Activated naive CD4-positive, alpha-beta T cell treated with anti-CD3 and anti-CD28 coated beads, Interleukin-2, amount 50 U/mL, for 16 hours (primary cell): Measurements from ENCODE around the gene QSOX1.

ENCODE experiments used
- DNase-seq: peaks from one replicate; pipeline ENCODE4 v3.0.0-alpha.2; 2020

The QSOX1 gene

DNA sequence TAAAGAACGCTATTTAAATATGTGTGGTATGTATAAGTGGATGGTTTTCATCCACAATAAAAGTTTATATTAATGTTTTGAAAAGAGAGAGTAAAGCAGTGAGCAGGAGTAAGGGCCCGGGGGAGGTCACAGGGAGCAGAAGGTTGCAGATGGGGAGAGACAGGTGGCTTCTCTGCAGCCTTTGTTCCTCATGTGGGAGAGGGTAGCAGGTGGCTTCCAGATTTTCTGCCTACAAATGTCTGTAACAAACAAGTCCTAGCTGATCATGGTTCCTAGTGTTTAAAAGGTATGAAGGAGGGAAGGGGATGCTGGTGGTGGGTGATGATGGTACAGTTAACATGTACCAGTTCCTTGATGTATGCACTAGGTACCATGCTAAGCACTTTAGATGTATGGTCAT lies 18.8 kb downstream of the QSOX1 start:
- DNase-seq: no peak

DNA sequence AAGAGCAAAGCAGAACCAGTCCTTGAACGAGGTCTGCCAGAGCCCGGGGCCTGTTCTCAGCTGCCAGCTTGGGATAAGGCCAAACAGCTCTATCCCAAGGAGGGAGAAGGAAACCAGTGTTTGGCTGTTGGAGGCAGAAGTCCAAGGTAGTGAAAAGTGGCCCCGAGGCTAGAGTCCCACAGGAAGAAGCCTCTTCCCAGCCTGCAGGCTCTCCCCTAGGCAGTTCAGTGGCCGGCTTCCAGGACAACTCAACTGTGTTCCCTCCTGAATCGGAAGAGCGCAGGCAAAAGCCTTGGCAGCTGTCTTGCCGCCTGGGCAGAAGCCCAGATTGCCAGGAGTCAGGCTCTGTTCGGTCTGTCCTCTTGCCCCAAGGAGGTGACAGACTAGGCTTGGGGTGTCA lies 19.3 kb downstream of the QSOX1 start:
- DNase-seq: no peak

DNA sequence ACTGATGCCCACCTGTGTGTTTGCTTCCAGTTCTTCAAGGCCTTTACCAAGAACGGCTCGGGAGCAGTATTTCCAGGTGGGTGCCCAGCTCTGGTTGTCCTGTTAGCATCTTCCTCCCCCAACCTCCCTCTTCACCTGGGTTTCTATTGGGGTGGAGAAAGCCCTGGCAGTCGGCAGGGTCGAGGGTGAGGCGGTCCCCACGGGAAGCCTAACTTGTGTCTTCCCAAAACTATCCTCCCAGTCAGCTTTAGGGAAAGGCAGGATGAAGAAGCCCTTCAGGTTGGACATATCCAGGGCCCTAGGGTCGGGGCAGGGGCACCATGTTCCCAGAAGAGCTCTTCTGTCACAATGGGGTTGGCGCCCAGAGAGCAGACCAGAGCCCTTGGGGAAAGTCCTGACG lies 20.6 kb downstream of the QSOX1 start:
- DNase-seq: no peak

GRCh38 chr1:180175806-180176205 lies 21.1 kb downstream of the QSOX1 start:
- DNase-seq: no peak

GRCh38 chr1:180176965-180177364 lies 22.3 kb downstream of the QSOX1 start:
- no peak for DNase-seq

DNA sequence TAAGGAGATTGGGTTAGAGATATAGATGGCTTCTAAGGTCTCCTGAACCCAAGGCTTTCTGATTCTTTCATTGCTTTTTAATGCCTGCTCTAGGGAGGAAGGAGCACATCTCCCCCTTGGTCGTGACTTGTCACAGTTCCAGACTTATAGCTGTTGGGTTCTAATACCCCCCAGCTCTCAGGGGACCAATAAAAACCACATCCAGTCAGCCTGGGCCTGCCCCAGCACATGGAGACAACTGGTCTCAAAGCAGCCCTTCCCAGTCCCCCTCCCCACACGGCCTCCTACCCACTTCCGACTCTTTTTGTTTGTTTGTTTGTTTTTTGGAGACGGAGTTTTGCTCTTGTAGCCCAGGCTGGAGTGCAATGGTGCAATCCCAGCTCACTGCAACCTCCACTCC lies 23.3 kb downstream of the QSOX1 start:
- no peak for DNase-seq

DNA sequence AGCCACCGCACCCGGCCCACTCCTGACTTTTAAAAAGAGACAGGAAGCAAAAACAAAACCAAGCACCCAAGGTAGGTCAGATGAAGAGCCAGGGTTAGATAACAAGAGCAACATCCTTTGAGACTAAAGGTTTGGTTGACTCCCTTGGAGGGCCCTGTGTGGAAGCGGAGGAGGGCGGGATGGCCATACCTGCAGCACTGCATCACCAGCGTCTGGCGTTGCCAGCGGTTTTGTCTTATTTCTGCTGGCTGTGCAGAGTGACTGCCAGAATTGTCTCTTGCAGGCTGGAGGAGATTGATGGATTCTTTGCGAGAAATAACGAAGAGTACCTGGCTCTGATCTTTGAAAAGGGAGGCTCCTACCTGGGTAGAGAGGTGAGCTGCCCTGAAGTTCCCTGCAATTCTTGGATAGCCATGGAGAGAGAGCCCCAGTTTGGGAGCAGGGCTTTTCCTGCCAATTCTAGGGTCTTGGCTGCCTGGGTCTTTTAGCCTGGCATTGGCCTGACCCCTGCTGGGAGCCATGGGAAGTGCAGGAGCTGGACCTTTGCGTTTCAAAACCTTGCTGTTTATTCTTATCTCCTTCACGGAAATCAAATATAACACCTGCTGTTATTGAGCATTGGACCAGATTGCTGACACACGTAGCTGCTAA lies 24.0 kb downstream of the QSOX1 start:
- peak; percentile 64 for DNase-seq

- DNase-seq: no peak
Measured at GRCh38 chr1:180179162-180179957, 24.7 kb downstream of the QSOX1 start.

- DNase-seq: no peak
Measured at GRCh38 chr1:180181048-180181447, 26.4 kb downstream of the QSOX1 start.

DNA sequence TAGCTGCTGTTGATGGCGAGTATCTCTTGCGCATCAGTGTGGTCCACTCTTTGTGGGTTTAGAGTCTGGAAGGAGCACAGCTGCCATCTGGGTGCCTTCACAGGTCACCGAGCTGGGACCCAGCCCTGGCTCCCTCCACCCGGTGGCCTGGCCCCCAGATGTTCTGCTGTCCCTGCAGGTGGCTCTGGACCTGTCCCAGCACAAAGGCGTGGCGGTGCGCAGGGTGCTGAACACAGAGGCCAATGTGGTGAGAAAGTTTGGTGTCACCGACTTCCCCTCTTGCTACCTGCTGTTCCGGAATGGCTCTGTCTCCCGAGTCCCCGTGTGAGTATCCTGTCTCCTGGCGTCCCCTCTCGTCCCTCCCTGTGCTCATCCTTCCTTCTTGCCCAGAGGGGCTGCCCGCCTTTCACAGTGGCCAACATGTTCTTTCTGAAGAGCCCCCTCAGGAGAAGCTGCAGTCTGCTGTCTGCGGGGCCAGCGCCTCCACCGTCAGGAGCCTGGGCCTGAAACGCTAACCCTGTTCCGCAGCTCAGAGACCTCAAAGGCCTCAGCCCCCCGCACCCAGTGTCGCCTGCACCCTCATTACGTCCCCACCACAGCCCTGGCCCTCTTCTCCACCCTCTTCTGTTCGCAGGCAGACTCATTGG lies 27.4 kb downstream of the QSOX1 start:
- no peak for DNase-seq

GRCh38 chr1:180182643-180183311 lies 28.1 kb downstream of the QSOX1 start:
- no peak for DNase-seq

DNA sequence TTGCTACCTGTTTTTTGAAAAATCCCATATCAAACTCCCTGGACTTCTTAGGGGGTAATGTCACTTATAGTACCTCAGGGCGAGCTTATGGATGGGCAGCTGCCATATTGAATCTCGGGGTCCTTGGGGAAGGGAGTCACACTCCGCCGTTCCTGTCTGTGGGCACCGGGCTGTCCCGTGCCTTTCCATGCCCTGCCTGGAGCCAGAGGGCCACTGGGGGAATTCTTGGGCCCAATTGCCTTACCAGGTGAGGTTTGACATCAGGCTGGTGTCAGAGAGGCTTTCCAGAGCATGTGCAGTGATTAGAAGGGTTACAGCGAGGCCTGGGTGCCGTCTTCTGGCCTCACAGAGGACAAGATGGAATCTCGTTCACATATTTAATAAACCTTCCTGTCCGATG lies 28.8 kb downstream of the QSOX1 start:
- DNase-seq: no peak

DNA sequence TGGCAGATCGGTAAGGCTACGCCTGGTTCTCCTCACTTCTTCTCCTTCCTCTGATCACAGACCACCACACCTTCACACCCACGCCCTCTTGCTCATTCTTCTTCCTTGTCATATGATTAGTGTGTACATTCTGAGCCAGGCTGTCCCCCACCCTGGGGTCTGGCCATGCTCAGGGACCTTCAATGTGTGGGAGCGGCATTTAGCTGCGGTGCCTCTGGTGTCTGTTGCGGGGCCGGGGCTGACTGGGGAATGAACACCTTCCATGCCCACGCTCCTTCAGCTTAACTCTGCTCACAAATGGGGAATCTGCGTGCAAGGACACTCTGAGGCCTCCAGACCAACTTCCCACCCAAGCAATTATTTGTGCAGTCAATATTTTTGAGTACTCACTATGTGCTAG lies 29.4 kb downstream of the QSOX1 start:
- DNase-seq: no peak

GRCh38 chr1:180185281-180185680 lies 30.6 kb downstream of the QSOX1 start:
- no peak for DNase-seq

- no peak for DNase-seq
Measured at GRCh38 chr1:180185971-180186645, 31.4 kb downstream of the QSOX1 start.

GRCh38 chr1:180186831-180187230 lies 32.2 kb downstream of the QSOX1 start:
- DNase-seq: no peak

DNA sequence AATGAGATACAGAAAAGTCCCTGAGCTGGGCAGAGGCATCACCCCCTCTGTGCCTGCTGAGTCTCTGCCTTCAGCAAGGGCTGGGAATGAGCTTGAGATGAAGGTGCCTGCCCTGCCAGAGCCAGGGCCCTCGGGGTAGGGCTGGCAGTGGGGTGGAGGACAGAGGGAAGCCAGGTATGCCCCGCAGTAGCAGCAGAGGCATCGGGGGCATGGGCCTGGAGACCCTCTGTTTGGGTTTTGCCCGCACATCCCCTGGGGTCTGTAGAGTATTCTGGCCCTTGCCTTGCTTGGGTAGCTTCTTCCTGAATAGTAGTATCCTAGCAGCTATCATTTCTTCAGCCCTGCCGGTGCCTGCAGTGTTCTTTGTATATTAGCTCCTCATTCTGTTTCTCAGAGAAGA lies 33.0 kb downstream of the QSOX1 start:
- no peak for DNase-seq

- DNase-seq: no peak
Measured at GRCh38 chr1:180188091-180188506, 33.4 kb downstream of the QSOX1 start.

- DNase-seq: no peak
Measured at GRCh38 chr1:180188684-180189175, 34.1 kb downstream of the QSOX1 start.

DNA sequence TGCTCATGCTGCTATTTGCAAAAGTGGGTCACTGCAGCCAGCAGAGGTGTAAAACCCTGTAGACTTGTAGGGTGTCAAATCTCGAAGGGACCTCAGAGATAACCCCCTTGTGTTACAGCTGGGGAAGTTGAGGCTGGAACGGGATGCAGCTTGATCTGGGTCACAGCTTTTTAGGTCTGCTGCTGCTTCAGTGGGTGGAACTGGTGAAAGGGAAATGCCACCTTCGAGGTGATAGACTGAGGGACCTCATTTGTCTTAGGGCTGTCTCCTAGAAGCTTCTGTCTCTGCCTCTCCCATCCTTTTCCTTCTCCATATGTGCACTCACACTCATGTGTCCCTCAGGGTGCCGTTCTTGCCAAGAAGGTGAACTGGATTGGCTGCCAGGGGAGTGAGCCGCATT lies 35.4 kb downstream of the QSOX1 start:
- DNase-seq: no peak

- no peak for DNase-seq
Measured at GRCh38 chr1:180192172-180192571, 37.5 kb downstream of the QSOX1 start.

DNA sequence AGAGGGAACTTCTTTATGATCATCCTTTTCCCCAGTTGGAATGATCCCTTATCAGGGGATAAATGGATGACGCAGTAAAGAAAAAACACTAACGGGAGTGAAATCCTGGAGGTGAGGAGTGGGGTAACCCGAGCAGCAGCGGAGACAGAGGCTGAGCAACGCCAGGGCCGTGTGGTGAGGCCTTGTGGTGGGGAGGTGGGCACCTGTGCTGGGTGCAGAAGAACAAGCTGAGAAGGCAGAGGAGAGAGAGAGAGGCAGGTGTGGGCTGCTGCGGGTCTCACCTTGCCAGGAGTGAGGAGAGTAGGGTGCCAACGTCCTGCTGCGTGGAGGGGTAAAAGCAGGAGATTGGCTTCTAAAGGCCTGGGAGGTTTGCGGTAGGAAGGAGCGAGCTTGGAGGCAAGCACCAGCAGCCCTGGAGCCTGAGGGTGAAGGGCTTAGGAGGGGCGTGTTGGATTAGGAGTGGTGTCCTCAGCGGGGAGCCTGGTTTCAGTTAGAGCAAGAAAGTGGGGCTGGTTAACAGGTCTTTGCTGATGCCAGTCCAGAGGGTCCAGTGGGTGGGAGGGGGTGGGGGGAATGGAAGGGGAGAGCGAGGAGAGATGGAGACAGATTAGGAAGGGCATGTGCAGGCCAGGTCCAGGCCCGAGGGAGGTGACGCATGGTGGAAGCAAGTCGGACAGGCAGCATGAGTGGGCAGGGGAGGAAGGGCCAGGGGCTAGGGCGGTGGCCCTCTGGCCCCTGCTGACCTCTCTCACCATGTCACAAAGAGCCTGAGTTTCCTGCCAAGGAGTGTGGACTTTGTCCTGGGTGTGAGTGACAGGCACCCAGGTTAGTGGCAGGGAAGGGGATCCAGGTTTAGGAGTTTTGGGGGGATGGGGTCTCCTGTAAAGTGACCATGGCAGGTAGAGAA lies 38.7 kb downstream of the QSOX1 start:
- no peak for DNase-seq
